ENCODE data around the gene RREB1.
"Not testable (repeated sequence)": the region's sequence is repeated elsewhere in the genome, so short reads cannot be mapped to it uniquely, and the experiment has no call there.

RREB1 gene

DNA sequence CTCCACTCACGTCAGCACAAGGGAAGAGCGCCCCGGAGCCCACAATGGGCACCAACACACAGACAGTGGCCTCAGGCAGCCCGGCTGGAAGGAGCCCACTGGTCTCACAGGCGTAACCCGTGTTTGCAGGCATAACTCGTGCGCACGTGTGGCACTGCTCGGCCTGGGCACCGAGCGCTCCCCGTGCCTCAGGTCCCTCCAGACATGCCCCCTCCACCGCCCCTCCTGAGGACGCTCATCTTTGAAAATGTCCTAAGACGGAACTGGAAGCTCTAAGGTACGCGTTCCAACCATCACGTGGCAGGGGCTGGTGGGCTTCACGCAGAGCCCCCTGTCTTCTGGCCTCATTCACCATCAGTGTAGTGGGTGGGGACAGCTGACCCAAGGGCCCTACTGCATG lies 160.6 kb downstream of the RREB1 start:
- DNase-seq, result no peak

DNA sequence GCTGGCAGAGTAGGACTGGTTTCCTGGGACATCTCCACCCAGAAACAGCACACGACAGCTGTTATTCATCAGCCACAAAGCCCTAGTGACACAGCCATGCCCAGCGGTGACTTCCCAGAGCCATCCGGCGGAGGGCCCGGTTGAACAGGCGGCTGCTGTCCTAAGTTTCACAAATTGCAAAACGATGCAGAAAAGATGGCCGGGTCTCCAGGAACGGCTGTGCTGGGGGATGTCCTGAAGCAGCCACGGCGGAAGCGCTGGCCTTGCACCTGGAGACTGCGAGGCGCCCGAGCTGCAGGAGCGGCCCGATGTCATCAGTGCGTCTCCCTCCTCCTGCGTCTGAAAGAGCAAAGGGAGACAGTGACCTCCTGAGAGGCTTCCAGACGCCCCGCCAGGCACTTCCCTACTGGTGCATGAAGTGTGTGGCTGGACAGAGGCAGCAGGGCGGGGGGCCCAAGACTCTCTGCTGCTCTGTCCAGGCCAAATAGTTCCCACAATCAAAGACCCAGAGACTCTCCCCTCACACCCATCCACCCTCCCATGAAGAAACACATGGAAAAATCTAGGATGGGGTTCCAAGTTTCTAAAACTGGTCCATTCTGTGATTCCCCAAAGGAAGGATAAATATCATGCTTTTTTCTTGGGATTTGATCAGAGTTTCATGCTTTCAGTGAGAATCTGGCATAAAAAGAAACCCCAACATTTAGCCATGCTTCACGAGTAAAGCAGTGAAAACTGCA lies 161.2 kb downstream of the RREB1 start:
- no peak for DNase-seq

DNA sequence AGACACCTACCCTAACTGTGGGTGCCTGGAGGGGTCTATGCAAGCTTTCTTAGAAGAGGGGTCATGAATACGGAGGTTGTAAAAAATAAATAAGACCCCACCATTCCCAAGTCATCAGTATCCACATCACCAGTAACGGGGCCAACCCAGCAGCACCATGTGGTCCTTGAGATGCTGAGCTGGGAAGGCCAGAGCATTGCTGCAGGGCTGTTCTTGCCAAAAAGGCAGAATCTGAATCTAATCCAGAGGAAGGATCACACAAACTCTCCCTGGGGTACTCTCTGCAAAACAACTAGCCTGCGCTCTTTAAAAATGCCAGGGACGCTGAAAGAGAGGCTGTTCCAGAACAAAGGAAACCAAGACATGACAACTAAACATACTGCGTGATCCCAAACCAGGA lies 162.1 kb downstream of the RREB1 start:
- DNase-seq, result no peak

DNA sequence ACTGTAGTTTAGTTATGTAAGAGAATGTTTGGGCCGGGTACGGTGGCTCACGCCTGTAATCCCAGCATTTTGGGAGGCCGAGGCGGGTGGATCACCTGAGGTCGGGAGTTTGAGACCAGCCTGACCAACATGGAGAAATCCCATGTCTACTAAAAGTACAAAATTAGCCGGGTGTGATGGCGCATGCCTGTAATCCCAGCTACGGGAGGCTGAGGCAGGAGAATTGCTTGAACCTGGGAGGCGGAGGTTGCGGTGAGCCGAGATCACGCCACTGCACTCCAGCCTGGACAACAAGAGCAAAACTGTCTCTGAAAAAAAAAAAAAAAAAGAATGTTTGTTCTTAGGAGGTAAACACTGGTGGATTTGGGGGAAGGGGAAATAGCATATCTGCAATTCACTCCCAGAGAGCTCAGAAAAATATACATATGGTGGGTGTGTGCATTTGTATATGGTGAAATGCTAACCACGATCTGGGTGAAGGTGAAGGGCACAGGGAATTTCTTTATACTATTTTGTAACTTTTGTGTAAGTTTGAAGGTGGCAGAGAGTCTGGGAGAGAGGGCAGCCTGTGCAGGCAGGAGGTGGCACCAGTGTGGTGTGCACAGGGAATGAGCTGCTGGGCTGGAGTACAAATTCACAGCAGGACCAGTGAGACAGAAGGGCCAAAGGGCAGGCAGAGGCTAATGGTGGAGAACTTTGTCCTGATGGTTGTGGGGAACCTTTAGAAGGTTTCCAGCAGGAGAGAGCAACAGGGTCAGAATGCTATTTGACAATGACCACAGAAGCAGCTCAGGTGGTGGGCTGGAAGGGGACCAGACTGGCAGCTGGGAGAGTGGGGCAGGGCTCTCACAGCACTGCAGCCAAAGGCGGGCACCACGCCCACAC lies 162.8 kb downstream of the RREB1 start:
- DNase-seq, result no peak

DNA sequence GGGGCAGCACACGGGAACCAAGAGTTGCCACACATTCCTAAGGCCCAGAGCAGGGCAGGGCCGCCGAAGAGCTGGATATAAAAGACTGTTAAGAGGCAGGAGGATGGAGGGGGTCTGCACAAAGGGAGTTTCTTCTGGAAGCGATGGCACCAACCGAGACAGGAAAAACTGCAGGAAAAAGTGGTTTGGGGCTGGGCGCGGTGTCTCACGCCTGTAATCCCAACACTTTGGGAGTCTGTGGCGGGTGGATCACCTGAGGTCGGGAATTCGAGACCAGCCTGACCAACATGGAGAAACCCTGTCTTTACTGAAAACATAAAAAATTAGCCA lies 163.4 kb downstream of the RREB1 start:
- DNase-seq, result no peak

DNA sequence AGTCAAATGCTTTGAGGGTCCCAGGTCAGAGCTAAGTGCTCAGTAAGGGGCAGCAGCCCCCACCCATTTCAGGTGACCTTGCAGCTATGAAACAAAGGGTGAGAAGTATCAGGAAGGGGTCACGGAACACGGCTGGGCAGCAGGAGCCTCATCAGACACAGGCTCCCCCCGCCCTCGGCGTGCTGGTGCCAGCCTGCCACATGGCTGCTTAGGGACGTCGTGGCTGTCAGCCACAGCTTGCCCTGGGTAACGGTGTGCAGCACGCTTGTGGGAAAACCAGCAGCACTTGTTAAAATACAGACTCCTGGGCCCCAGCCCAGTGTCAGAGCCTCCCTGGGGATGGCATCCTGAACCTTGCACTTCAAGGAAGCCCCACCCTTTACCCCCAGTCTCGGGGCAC lies 165.9 kb downstream of the RREB1 start:
- no peak for DNase-seq

DNA sequence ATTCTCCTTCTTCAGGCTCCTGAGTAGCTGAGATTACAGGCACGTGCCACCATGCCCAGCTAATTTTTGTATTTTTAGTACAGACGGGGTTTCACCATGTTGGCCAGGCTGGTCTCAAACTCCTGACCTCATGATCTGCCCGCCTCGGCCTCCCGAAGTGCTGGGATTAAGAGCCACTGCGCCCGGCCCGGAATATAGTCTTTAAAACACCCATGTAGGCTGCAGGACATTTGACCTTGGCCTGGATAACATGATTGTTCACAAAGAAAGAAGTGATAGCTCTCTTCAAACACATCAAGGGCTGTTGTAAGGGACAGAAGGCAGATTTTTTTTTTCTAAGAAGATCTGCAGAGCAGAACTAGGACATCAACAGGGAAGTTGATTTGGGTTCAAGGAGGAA lies 166.8 kb downstream of the RREB1 start:
- not testable (repeated sequence) for DNase-seq

DNA sequence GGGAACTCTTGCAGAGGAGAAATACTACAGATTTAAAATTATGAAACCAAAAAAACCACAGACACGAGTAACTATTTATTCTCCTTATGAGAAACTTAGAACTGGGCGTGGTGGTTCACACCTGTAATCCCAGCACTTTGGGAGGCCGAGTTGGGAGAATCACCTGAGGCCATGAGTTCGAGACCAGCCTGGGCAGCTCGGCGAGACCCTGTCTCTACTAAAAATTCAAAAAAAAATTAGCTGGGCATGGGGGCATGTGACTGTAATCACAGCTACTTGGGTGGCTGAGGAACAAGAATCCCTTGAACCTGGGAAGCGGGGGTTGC lies 168.4 kb downstream of the RREB1 start:
- no peak for DNase-seq

DNA sequence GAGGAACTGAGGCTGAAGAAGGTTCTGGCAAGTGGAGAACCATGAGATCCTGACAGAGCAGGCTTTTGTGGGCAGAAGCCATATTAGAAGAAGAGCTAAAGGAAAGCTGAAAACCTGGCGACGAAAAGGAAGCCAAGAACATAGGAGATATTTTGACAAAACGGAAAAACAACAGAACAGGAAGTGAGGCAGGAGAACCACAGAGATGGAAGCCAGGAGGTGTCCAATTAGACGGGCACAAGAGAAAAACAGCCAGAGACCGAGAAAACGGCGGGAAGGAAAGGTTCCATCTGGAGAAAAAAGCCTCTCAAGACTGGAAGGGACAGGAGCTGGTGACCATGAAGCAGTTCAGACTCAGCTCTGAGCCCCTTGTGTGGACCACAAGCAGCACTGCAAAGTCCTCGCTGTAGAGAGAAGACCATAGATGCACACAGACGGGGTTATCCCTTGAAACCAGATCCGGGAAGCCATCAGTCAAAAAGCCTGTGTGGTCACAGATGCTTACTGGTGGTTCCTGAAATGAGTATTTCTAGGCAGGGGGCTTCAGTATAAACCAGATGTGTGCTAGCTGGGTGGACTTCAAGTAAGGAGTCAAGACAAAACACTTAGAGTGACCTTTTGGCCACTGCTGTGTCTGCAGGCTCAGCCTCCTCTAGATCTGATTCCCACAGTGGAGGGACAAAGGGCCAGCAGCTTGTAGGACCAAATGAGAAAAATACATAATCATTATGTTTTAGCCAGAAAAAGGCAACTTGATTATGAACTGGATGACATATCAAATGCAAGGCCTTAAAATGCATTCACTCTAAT lies 174.5 kb downstream of the RREB1 start:
- no peak for DNase-seq

DNA sequence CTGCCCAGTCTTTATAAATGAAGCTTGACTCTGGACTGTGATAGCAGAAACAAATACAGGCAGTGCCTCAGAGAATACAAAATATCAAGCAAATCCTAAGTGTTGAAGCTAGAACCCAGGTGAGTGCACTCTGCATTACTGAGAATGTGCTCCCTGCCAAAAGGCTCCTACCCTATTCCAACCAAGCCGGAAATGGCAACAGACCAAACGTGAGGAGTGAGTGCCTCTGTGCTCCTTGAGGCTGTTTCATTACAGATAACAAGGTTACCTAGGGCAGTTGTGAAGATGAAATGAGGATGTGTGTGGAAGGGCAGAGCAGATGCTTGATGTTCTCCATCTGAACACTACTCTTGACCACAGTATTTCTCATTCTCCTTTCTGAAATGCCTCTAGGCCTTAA lies 175.9 kb downstream of the RREB1 start:
- DNase-seq, result no peak

DNA sequence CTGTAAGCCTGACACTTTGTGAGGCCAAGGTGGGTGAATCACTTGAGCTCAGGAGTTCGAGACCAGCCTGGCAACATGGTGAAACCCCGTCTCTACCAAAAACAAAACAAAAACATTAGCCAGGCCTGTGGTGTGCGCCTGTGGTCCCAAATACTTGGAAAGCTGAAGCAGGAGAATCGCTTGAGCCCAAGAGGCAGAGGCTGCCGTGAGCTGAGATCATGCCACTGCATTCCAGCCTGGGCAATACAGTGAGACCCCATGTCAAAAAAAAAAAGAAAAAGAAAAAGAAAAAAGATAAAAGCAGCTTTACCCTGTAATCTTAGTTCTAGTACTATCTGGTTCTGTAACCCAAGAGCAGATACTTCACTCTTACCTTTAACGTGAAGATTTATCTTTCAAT lies 177.7 kb downstream of the RREB1 start:
- no peak for DNase-seq

DNA sequence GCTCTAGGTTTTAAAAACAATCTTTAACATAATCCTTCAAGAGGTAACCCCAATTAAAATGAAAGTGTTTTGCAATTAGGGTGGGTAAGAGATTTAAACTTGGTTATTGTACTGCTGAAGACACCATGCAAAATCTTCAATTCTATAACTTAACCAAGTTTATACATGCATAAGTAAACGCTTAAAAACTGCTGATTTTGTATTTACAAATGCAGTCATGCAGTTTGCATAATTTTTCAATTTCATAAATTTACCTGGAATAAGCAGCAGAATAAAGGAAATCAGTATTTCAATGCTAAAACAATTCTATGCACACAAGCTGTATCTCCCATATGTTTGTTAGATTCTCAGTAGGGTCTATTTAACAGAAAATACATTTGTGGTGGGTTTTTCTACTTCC lies 182.3 kb downstream of the RREB1 start:
- no peak for DNase-seq

DNA sequence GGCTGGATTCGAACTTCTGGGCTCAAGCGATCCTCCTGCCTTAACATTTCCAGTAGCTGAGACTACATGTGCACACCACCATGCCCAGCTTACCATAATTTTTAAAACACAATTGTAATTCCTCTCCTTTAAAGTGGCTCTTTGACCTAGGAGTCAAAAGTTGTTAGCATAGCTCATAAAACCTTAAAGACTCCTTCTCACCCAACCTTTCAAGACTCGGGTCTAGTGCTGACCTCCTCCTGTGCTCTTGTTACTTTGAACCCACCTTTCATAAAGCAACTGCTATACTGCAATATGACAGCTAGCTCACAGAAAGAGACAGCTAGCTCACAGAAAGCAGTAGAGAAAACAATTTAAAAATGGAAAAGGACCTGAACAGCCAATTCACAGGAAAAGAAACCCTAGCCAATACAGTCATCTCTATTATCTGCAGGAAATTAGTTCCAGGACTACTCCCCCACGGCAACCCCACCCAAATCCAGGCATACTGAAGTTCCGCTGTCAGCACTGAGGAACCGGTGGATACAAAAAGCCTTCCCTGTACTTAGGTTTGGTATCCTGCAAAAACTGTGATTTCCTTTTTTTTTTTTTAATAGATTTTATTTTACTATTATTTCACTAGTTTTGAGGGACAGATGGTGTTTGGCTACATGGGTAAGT lies 185.0 kb downstream of the RREB1 start:
- DNase-seq, result no peak

DNA sequence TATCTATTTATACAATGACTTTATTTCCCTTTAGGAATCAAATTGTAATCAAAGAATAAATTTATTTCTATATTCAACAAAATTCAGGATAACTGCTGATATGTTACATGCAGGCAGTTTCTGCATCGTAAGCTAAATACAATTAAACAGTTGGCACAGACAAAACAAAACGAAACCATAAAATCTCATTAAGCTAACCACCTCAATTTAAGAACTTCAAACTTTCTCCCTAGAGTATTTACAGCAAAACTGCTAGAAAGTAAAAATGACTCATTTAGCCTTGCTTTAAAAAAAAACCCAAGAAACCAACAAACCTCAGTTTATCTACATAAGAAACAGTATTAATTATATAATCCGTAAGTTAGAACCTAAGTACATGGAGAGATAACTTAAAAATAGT lies 188.2 kb downstream of the RREB1 start:
- no peak for DNase-seq

DNA sequence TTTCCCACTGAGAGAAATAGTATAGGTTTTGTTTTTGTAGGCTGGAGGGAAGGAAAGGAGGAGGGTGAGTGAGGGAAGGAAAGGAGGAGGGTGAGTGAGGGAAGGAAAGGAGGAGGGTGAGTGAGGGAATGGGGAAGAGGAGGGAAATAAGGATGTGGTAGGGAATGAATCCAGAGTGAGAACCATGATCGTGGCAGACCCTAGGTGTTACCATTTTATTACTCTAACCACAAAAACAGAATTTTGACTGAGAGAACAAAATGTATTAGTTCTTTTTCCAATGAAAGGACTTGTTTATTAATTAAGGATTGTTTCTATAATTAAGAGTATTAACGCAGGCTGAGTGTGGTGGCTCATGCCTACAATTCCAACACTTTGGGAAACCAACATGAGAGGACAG lies 188.8 kb downstream of the RREB1 start:
- no peak for DNase-seq

DNA sequence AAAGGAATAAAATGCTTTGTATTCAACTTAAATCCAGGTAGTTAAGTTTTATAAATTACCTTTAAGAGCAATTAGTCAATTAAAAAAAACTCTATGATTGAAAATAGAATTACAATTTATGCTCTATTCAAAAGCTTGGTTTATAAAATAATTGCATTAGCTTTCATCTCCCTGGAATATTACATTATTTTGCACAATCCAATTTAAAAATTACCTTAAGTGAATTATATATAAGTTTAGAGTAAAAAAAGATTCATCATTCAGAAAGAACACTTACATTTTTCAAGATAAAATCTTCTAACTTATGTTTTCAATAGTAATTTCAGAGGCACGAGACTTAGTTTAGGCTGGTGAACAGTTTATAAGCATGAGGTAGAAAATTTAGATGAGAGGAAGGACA lies 190.4 kb downstream of the RREB1 start:
- DNase-seq, result no peak

DNA sequence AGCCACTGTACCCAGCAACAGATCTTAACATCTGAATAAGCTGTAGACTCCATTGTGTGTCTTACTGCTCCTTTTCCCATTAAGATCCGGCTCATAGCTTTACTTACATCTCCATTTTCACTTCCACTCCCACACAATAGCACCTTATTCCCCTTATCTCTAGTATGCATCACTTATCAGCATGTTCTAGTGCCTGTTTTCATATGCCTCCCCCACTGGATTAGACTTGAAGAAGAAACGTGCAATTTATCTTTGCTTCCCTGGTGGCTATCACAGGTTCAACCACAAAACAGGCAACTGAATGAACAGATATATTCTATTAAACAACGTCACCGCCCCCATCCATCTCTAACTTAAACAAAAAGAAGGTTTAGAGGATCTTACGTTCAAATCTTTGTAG lies 193.2 kb downstream of the RREB1 start:
- DNase-seq, result no peak
